GM19452 (cell line): ENCODE measurements around the gene C9orf85.
A peak's percentile ranks its signal among the peaks of the same experiment; 100 is the strongest.
"Not testable (repeated sequence)": the region's sequence is repeated elsewhere in the genome, so short reads cannot be mapped to it uniquely, and the experiment has no call there.

ENCODE experiments used
- ATAC-seq: cut with Tn5 transposase; IDR thresholded peaks from one replicate; pipeline ENCODE4 v1.9.1; 2021; ENCODE audit not compliant: unreplicated experiment

Gene C9orf85, protein sequence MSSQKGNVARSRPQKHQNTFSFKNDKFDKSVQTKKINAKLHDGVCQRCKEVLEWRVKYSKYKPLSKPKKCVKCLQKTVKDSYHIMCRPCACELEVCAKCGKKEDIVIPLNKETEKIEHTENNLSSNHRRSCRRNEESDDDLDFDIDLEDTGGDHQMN

DNA sequence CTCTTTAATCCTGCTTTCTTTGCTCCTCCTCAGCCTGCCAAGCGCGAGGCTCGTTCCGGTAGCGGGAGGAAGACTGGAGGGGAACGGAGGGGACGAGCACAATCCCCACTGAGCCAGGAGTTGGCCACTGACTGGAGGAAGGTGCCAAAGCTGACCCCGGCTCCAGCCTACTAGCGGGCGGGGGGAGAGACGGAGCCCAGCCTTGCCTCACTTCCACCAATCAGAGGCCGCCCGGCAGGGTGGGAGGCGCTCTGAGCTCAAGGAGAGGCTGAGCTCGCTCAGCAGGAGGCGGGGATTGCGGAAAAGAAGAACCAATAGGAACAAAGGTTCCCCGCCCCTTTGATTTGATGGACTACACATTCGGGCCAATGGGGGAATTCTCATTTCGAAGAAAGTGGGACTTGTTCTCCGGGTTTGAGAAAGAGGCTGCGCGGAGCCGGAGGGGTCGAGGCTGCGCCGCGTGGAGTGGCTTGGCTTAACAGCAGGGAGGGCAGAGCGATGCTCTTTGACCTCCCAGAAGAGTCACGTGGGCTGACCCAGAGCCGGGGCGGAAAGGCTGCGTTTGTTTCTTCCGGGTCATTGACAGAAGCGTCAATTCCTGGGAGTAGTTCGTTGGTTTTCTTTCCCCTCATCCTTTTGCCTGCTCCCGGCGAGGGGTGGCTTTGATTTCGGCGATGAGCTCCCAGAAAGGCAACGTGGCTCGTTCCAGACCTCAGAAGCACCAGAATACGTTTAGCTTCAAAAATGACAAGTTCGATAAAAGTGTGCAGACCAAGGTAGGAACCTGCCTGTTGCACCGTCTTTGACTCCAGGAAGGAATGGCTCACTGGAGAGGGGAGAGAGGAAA, at the start of gene C9orf85, which contains the start of gene ABHD17B:
Gene C9orf85 (plus strand): TSS at position 579 of the 847 bp plus-strand sequence. CDS start 96 bp downstream, at position 675.
Gene ABHD17B (minus strand): TSS at position 133 of the 847 bp plus-strand sequence. CDS start 36,113 bp downstream, outside the sequence.
- peak; percentile 93 for ATAC-seq

DNA sequence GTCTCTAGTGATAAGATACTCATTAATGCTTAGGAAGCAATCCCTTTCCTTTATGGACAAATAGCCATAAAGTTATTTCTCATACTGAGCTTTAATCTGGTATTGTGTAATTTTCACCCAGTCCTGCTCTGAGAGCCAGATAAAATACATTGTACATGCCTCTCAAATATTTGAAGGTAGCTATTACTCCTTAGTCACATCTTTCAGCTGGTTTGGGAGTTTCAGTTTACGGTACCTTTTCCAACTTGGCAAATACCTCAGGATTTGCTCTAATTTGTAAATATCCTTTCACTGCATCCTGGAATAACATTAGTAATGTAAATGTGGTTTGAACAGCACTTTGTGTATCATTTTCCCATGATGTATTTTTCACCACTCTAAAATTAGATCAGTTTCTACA, 47.8 kb upstream of the C9orf85 start:
- ATAC-seq: no peak

DNA sequence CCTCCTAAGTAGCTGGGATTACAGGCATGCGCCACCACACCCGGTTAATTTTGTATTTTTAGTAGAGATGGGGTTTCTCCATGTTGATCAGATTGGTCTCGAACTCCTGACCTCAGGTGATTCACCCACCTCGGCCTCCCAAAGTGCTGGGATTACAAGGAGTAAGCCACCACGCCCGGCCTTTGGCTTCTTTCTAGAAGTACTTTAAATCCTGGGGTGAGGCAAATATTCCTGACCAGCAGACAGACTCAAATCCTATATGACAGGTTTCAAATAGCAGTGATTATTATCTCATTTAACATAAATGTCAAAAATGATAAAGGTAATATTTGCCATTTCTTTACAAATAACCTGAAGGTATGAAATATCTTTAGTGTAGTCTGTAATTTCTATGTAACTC, 36.1 kb upstream of the C9orf85 start:
- ATAC-seq: no peak

DNA sequence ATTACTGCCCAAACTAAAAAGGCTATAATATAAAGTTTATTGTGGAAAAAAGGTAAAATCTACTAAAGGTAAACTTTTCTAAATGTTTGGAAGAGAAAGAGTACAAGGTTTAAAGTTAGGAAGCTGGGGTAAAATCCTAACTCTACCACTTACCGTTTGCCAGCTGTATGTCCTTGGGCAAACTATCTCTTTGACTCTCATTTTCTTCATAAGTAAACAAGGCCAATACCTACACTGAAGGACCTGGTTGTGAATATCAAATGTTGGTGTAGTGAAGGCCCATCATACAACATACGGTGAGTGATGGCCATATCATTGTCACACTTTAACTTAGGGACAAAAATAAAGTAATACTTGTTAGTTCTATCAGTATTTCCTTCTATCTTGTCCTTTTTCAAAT, 35.3 kb upstream of the C9orf85 start:
- ATAC-seq: no peak

DNA sequence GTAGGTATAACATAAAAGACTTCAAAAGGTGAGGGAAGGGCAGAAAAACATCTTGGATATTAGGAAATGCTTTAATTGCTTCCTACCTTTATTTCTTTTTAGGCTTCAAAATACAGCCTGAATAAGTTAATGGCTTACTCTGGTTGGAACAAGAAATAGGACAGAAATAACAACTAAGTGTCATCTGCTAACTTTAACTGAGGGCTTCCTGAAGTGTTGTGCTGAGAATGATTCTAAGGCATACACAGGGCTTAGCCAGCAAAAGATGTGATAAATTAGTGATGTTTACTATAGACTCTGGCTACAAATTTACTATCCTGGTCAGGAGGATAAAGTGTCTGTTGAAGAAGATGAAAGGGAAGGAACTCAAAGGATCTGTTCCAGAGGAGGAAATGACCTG, 34.6 kb upstream of the C9orf85 start:
- no peak for ATAC-seq

DNA sequence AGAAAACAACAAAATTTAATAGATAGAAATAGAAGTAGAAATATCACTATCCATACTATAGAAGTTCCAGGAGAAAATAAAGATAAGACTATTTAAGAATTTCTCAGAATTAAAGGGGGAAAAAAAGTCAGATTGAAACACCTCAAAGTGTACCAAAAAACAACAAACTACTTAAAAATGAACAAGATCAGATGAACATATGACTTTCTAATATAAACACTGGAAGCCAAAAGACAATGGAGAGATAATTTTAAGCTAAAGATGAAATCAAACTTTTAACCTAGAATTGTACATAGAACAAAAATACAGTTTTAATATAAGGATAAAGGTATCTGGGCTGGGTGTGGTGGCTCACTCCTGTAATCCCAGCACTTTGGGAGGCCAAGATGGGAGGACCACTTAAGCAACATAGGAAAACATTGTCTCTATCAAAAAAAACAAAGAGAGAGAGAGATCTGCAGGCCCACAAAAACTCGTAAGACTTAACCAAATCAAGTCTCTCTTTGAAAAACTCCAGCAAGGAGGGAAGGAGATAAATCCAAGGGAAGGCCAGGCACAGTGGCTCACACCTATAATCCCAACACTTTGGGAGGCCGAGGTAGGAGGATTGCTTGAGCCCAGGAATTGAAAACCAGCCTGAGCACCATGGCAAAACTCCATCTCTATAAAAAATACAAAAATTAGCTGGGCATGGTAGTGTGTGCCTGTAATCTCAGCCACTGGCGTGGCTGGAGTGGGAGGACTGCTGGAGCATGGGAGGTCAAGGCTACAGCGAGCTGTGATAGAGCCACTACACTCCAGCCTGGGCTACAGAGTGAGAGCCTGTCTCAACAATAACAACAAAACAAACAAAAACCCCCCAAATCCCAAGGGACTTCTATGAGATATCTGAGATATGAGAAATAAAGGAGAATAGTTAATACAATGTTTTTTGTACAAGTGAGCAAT, 32.8 kb upstream of the C9orf85 start:
- ATAC-seq: no peak

DNA sequence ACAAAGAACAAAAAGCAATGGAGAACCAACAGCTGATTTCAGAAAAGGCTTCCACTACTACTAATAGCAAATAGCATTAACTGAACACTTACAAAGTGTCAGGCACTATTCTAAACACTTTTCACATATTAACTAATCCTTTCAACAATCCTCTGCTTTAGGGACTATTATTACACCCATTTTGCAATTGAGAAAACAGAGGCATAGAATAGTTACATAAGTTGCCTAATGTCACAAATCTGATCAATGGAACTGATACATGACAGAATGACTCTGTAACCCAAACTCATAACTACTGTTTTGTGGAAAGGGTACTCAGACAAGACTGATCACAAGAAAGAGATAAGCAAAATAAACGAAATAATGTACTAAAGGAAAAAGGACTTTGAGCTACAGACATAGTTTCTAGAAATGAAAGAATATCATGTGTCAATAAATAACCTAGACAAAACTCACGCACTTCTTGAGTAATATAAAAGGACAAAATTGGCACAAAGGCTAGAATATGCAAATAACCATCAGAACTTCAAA, 31.7 kb upstream of the C9orf85 start:
- no peak for ATAC-seq

DNA sequence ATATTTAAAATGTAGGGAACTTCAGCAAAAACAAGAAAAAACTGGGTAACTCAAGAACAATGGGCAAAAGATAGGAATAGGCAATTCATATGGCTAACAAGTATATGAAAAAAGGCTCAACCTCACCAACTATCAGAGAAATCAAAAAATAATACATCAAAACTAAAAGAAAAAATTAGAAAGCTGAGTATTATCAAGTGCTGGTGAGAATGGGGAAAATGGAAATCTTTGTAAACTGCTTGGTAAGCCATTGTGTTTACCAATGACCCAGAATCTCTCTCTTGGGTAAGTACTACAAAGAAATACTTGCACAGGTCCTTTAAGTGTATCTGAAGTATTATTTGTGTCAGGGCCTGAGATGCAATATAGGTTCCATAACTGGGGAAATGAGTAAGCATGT, 27.4 kb upstream of the C9orf85 start:
- ATAC-seq: no peak

DNA sequence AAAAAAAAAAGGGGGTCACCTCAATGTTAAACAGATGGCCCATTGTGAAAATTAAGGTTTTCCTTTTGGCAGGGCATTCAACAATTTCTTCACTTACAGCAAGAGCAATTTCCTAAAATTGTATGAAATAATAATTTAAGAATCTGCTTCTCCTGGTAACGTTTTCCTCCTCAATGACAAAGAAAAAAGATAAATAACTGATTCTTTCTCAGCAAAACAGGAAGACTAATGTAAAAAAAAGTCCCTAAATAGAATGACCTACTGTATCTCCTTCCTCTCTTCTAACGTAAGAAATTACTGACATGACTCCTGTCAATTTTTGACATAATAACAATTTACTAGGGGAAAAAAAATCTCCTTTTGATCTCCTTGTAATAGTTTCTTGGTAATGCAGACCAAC, 26.0 kb upstream of the C9orf85 start:
- no peak for ATAC-seq

DNA sequence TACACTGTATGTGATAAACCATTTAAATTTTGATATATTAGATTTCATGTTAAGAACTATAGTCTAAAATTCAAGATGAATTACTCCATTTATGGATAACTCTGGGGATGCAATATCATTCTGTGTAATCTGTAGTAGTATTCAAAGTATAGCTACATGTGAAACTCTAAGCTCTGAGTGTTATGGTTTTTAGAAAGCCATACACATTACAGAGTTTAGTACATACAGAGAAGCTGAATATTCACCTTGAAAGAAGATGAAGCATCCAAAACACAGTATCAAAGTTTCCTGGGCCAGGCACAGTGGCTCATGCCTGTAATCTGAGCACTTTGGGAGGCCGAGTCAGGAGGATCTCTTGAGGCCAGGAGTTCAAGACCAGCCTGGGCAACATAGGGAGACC, 25.4 kb upstream of the C9orf85 start:
- no peak for ATAC-seq

DNA sequence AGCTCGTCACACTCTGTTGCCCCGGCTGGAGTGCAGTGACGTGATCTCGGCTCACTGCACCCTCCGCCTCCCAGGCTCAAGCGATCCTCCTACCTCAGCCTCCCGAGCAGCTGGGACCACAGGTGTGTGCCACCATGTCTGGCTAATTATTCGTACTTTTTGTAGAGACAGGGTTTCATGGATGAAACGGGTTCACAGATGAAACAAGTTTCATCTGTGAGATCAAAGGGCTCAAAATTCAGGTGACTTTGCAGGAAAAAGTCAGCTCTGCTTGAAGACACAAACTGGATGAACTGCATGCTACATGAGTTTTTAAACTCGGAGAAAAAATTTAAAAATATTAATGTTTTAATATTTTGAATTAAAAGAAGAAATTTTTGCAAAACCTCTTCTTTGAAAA, 24.9 kb upstream of the C9orf85 start:
- ATAC-seq: no peak

DNA sequence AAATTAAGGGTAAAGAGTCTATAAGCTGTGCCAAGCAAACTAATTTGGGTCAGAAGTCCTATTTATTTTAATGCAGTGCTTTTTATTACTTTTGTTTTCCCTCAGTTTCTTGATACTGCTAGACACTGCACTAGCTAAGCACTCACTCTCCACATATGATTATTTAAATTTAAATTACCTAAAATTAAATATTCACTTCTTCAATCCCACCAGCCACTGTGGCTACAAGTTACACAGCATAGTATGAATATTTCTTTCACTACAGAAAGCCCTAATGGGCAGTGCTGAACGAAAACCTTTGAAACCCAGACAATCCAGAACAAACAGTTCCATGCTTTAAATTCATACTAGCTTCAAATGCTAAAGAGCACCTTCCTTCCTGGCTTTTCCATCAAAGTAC, 24.1 kb upstream of the C9orf85 start:
- ATAC-seq: no peak

DNA sequence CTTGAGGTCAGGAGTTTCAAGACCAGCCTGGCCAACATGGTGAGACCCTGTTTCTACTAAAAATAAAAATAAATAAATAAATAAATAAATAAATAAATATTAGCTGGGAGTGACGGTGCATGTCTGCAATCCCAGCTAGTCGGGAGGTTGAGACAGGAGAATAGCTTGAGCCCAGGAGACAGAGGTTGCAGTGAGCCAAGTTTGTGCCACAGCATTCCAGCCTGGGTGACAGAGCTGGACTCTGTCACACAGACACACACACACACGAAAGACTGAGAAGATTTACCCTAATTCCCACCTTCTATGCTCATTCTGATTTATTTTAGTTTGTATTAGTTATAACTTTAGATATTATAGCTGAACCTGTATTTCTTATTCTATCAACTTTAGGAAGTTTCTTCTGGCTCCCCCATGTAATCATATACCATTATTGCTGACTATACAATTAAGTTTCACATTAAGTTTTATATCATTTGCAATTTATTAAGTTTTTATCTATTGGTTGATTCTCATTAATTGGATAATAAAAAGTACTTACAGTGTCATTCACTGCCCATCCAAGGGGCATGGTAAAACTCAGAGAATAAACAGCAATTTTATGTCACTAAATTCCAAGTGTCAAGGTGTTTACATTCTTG, 21.3 kb upstream of the C9orf85 start:
- no peak for ATAC-seq

DNA sequence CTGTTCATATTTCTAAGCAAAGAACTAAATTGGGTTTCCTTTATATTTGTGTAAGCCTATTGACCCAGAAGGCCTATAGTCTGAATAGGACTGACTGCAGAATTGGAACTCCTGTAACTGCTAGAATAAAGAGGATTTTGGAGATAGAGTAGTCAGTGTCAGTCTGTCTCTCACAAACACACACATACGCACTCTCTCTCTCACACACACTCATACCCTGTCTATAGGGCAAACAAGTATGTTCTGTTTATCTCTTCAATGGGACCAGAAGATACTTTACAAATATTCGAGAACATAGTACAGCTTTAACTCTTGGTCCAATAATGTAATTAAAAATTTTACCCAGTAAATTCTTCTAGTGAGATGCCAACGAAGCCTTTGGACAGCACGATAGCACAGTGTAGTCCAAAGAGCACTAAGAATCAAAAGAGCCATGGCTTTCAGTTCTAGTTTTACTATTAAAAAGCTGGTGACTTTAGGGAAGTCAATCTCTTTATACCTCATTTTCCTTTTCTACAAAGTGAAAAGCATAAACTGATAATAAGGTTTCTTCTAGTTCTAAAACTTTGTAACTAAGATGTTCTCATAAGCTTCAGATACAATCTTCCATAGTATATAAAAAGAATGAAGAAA, 19.8 kb upstream of the C9orf85 start:
- no peak for ATAC-seq

DNA sequence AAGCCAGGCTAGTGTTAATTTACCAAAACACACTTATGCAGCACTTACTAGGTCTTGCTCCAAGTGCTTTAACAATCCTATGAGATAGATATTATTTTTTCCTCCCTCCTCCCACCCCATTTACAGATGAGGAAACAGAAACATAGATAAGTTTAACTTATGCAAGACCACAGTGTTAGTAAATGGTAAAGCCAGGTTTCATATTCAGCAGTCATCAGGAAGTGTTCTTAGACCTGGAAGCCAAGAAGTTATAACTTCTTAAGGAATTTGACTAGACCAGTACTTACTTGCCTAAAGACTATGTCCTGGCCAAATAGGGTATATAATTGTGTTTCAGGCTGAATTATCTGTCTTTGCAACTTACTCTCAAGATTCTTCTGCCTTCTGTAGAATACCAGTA, 16.3 kb upstream of the C9orf85 start:
- ATAC-seq: peak; percentile 45

DNA sequence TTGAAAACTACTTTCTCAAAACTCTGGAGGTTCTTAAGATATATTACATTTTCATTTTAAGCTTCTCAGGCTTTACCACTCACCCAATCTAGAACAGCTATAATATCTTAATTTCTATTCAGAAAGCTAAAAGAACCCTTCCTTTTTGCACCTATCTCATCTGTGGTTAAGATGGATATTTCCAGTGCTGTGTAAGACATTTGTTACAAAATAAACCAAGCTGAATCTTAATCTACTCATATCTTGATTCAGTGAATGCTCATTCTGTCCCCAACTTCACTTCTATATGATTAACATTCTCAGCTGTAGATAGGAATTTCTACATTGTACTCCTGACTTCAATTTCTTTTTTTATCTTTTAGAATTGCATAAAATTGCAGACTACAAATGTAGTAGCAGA, 15.5 kb upstream of the C9orf85 start:
- ATAC-seq: no peak

DNA sequence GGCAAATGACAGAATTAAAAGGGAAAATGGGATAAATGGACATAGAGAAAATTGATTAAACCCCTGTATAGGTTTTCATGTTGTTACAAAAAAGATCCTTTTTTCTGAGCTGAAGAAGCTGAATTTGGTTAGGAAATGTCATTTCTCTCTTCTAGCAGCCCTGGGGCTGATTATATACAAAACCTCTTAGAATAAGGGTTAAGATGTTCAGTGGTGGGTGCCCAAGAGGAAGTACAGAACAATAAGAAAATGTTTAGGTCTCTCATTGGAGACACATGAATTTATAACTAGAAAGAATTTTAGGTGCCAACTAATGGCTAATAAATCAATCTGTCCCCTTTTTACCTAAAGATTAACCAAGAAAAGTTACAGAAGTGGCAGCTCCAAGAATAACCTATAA, 14.7 kb upstream of the C9orf85 start:
- no peak for ATAC-seq

DNA sequence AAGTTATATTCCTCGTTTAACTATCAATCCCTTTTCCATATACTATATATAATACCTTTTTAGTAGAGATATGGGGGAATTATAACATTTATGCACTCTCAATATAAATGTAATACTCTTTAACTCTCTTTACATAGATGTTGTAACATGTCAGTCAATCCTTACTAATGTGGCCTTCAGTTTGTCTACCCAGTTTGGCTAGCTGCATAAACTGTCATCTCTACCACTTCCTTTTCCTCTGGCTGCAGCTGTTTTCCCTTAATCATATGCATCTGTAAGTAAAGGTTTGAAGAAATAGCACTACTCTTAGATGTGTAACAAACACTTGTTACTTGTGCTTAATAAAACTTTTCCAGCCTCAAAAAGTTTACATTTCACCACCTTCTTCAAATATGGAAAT, 13.9 kb upstream of the C9orf85 start:
- peak; percentile 46 for ATAC-seq

DNA sequence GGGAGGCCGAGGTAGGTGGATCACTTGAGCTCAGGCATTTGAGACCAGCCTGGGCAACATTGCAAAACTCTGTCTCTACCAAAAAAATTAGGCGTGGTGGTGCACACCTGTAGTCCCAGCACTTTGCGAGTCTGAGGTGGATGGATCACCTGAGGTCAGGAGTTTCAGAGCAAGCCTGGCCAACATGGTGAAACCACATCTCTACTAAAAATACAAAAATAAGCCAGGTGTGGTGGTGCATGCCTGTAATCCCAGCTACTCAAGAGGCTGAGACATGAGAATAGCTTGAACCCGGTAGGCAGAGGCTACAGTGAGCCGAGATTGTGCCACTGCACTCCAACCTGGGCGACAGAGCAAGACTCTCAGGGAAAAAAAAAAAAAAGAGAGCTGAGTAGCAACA, 12.7 kb upstream of the C9orf85 start:
- not testable (repeated sequence) for ATAC-seq
